GM18907 (cell line): ENCODE results near the gene UCP3.

Source experiments
- ATAC-seq: cut with Tn5 transposase; IDR thresholded peaks from one replicate; pipeline ENCODE4 v1.9.1; 2021; ENCODE audit warnings: mild to moderate bottlenecking, moderate library complexity; ENCODE audit not compliant: unreplicated experiment

The UCP3 gene

GRCh38 chr11:74008373-74009229 lies at the start of gene UCP3:
UCP3 (minus strand) TSS chr11:74009085; CDS start chr11:74007042, 2,043 bp downstream.
- ATAC-seq: no peak

- no peak for ATAC-seq
Observed at GRCh38 chr11:74057249-74058151, 48.6 kb upstream of the UCP3 start.

GRCh38 chr11:74055938-74056337 lies 47.1 kb upstream of the UCP3 start:
- ATAC-seq: no peak

- no peak for ATAC-seq
Observed at GRCh38 chr11:74050465-74050864, 41.6 kb upstream of the UCP3 start.

- no peak for ATAC-seq
Observed at GRCh38 chr11:74048993-74049392, 40.1 kb upstream of the UCP3 start.

- no peak for ATAC-seq
Observed at GRCh38 chr11:74044538-74044937, 35.7 kb upstream of the UCP3 start.

GRCh38 chr11:74043450-74043849 lies 34.6 kb upstream of the UCP3 start:
- ATAC-seq: no peak

GRCh38 chr11:74037309-74037708 lies 28.4 kb upstream of the UCP3 start:
- ATAC-seq: no peak

GRCh38 chr11:74035264-74035663 lies 26.4 kb upstream of the UCP3 start:
- ATAC-seq: no peak

GRCh38 chr11:74033046-74033445 lies 24.2 kb upstream of the UCP3 start:
- no peak for ATAC-seq

GRCh38 chr11:74030723-74031676 lies 22.1 kb upstream of the UCP3 start:
- ATAC-seq: no peak

- no peak for ATAC-seq
Observed at GRCh38 chr11:74025467-74026166, 16.7 kb upstream of the UCP3 start.

GRCh38 chr11:74024261-74025029 lies 15.6 kb upstream of the UCP3 start:
- ATAC-seq: no peak

- no peak for ATAC-seq
Observed at GRCh38 chr11:74023276-74023675, 14.4 kb upstream of the UCP3 start.

GRCh38 chr11:74022546-74022945 lies 13.7 kb upstream of the UCP3 start:
- no peak for ATAC-seq

GRCh38 chr11:74021998-74022397 lies 13.1 kb upstream of the UCP3 start:
- ATAC-seq: no peak

- ATAC-seq: no peak
Observed at GRCh38 chr11:74020539-74020938, 11.7 kb upstream of the UCP3 start.

- no peak for ATAC-seq
Observed at GRCh38 chr11:74019860-74020259, 11.0 kb upstream of the UCP3 start.

- no peak for ATAC-seq
Observed at GRCh38 chr11:74019104-74019738, 10.3 kb upstream of the UCP3 start.
